Left ventricle myocardium inferior (tissue), 1 donor: ENCODE data around the gene STAMBPL1. TPM values are rescaled to one million over a fixed set of nuclear protein-coding genes. Genes with fewer than 3 reads are reported as not detected.

Source experiments
- DNase-seq: peaks from one replicate; pipeline ENCODE4 v3.0.0-alpha.2; 2020
- H3K27ac ChIP-seq: fragments of 200-600 bp; replicated peaks from 2 replicates; pipeline ENCODE4 v1.8.0; 2021
- H3K27me3 ChIP-seq: fragments of 200-600 bp; 2 replicates; pipeline ENCODE4 v1.8.0; 2021; ENCODE audit warnings: low read depth
- H3K36me3 ChIP-seq: fragments of 200-600 bp; 2 replicates; pipeline ENCODE4 v1.8.0; 2021
- H3K4me1 ChIP-seq: fragments of 200-600 bp; 2 replicates; pipeline ENCODE4 v1.8.0; 2021
- H3K4me3 ChIP-seq: fragments of 200-600 bp; 2 replicates; pipeline ENCODE4 v1.8.0; 2021; ENCODE audit warnings: mild to moderate bottlenecking, moderate library complexity
- H3K9me3 ChIP-seq: fragments of 200-600 bp; replicated peaks from 2 replicates; pipeline ENCODE4 v1.8.0; 2021
- intact Hi-C: fragments of 100-400 bp; cut with micrococcal nuclease; formaldehyde crosslinking; loops from one replicate; pipeline ENCODE4 v1.11.0; 2022
- total RNA-seq: library from RNA; stranded (reverse); fragmentation: NEBNext Ultra II Directional; extraction: Animal tissue kit (Norgen Biotek cat#: 25700); gene quantifications from one replicate; pipeline ENCODE4 v1.2.1, GENCODE V29; 2021
- TF ChIP-seq, protein P1 (sequence below): fragments of 200-600 bp; IDR thresholded peaks from 2 replicates; pipeline ENCODE4 v1.8.0; 2021; ENCODE audit warnings: antibody characterized with exemption, mild to moderate bottlenecking, borderline replicate concordance
- donor health status: DM: no; HTN: yes; CAD: no; lungs with severe emphysema.

The STAMBPL1 gene
- total RNA-seq, 1 donor from 2014 or later: 2.5 TPM

DNA sequence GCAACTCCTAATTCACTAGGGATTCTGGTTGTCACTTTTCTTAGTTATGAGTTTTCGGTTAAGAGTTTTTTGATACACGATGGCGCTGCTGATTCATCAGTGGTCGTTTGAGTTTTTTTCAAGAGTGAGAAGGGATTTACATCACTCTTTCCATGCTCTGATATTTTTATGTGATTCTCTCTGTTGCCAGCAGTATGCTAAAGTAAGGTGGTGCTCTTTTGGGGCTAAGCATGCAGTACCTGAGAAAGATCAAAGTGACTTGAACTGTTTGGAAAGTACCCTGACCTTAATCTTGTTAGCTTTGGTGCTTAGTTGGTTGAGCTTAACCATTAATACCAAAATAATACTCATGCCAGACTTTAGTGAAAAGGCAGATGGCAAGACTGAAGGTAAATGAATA lies 28.1 kb downstream of the STAMBPL1 start:
- no peak for DNase-seq
- TF ChIP-seq, protein P1, sequence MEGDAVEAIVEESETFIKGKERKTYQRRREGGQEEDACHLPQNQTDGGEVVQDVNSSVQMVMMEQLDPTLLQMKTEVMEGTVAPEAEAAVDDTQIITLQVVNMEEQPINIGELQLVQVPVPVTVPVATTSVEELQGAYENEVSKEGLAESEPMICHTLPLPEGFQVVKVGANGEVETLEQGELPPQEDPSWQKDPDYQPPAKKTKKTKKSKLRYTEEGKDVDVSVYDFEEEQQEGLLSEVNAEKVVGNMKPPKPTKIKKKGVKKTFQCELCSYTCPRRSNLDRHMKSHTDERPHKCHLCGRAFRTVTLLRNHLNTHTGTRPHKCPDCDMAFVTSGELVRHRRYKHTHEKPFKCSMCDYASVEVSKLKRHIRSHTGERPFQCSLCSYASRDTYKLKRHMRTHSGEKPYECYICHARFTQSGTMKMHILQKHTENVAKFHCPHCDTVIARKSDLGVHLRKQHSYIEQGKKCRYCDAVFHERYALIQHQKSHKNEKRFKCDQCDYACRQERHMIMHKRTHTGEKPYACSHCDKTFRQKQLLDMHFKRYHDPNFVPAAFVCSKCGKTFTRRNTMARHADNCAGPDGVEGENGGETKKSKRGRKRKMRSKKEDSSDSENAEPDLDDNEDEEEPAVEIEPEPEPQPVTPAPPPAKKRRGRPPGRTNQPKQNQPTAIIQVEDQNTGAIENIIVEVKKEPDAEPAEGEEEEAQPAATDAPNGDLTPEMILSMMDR: no peak
- no peaks in the 10 kb centered on the region for H3K9me3 ChIP-seq
- intact Hi-C loops: no loop called here
- H3K27ac ChIP-seq: no peak overlapping the region
- H3K27me3 ChIP-seq: no peaks in the 10 kb centered on the region
- H3K4me1 ChIP-seq: no peaks in the 10 kb centered on the region
- no peak overlapping the region for H3K4me3 ChIP-seq
- peaks cover 12% of the 10 kb centered on the region for H3K36me3 ChIP-seq

DNA sequence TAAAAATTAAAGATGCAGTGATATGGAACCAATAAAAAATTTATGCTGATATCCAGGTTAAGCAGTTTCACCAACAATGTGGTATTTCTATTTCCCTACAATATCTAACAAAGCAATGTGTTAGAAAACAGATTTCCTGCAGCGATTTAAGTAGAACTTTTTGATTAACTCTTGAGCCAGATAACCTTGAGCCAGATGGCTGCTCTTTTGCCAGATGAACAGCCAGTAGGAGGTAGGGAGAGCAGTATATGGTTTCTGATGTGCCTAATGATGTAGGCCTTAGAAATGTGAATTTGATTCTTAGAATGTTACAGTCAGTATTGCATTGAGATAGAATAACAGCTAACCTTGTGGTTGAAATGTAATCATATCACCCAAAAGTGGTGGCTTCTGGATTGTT lies 31.1 kb downstream of the STAMBPL1 start:
- Histone ChIP-seq H3K4me1 (peaks cover 5% of the 10 kb centered on the region), H3K27ac (no peak overlapping the region), H3K4me3 (no peak overlapping the region), H3K36me3 (peaks cover 12% of the 10 kb centered on the region), H3K27me3 (no peaks in the 10 kb centered on the region), H3K9me3 (no peaks in the 10 kb centered on the region)
- DNase-seq: no peak
- TF ChIP-seq, protein P1: no peak
- intact Hi-C loops: no loop called here

DNA sequence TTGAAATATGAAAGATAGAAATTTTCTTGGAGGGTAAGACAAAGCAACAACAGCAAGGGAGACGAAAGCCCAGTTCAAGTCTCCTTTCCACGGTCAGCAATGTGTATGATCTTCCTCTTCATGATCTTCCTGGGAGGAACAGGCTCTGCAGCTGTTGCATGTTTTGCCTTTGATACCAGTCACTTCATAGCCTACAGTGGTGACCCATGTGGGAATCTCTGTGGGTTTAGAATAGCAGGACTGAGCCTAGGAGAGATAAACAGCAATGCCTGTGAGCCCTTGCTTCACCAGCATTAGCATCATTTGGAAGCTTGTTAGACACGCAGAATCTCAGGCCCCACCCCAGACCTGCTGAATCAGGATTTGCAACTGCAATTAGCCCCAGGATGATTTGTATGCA lies 31.8 kb downstream of the STAMBPL1 start:
- no peaks in the 10 kb centered on the region for H3K9me3 ChIP-seq
- H3K36me3 ChIP-seq: peaks cover 5% of the 10 kb centered on the region
- H3K27me3 ChIP-seq: no peaks in the 10 kb centered on the region
- no peak for DNase-seq
- H3K4me1 ChIP-seq: peaks cover 5% of the 10 kb centered on the region
- TF ChIP-seq, protein P1: no peak
- H3K4me3 ChIP-seq: no peak overlapping the region
- intact Hi-C loops: no loop called here
- peak overlapping the region; percentile 58 for H3K27ac ChIP-seq

DNA sequence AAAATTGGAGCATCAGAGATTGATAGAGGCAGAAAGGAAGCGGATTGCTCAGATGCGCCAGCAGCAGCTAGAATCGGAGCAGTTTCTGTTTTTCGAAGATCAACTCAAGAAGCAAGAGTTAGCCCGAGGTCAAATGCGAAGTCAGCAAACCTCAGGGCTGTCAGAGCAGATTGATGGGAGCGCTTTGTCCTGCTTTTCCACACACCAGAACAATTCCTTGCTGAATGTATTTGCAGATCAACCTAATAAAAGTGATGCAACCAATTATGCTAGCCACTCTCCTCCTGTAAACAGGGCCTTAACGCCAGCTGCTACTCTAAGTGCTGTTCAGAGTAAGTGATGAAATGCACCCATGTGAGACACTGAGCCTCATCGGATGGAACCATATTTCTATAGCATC lies 33.1 kb downstream of the STAMBPL1 start:
- DNase-seq: no peak
- Histone ChIP-seq H3K9me3 (no peaks in the 10 kb centered on the region), H3K4me1 (peaks cover 5% of the 10 kb centered on the region), H3K27me3 (no peaks in the 10 kb centered on the region), H3K4me3 (no peak overlapping the region), H3K27ac (peak overlapping the region; percentile 58), H3K36me3 (peaks cover 4% of the 10 kb centered on the region)
- TF ChIP-seq, protein P1: no peak
- intact Hi-C loops: no loop called here

DNA sequence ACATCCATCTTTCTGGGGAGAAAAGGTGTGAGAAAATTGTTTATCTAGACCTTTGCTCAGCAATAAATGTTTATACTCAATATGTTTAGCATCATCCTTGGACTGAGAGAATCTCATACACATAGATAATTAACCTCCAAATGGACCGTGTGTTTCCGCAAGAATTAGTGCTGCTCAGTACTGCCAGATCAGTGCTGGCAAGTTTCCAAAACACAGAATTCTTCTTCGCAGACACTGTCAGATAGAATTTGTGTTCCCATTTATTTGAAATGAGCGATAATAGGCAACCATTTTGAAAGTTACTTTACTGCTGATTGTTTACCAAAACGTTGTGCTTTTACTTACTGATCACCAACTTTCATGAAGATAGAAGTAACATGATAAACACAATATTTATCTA lies 33.7 kb downstream of the STAMBPL1 start:
- Histone ChIP-seq H3K36me3 (peaks cover 4% of the 10 kb centered on the region), H3K27me3 (no peaks in the 10 kb centered on the region), H3K4me1 (peaks cover 5% of the 10 kb centered on the region), H3K9me3 (no peaks in the 10 kb centered on the region), H3K4me3 (no peak overlapping the region), H3K27ac (peak overlapping the region; percentile 58)
- intact Hi-C loops: no loop called here
- DNase-seq: no peak
- TF ChIP-seq, protein P1: no peak

DNA sequence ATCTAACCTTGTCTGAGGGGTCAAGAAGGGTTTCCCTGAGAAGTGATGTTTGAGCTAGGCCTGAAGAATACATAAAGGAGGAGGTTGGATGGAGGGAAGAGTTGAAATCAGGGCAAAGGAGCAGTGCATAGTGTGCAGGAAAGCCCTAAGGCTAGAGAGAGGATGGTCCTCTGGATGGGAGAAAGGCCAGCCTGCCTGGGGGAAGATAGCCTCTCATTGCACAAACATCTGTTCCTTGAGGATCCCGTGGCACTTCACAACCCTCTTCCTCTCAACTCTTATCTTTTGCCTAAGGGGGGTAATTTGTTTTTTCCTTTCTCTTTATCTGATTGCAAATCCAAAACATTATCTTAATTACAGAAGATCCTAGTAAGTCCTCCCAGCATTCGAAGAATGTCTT lies 35.7 kb downstream of the STAMBPL1 start:
- no peak overlapping the region for H3K4me3 ChIP-seq
- H3K36me3 ChIP-seq: no peaks in the 10 kb centered on the region
- H3K9me3 ChIP-seq: no peaks in the 10 kb centered on the region
- TF ChIP-seq, protein P1: no peak
- no peaks in the 10 kb centered on the region for H3K27me3 ChIP-seq
- H3K27ac ChIP-seq: no peak overlapping the region
- H3K4me1 ChIP-seq: peaks cover 8% of the 10 kb centered on the region
- intact Hi-C loops: no loop called here
- no peak for DNase-seq
